Neuronal stem cell (in vitro differentiated cells): ENCODE data around the gene CRISP2.

ENCODE experiments used
- DNase-seq: peaks from one replicate; pipeline ENCODE4 v3.0.0-alpha.2; 2013; ENCODE audit warnings: low spot score
- H2AFZ ChIP-seq: one replicate; pipeline ENCODE4 v1.6.1; 2013; ENCODE audit warnings: mild to moderate bottlenecking, low read length, inconsistent platforms
- H2AK5ac ChIP-seq: 2 replicates; pipeline ENCODE4 v1.6.1; 2013; ENCODE audit warnings: low read depth, mild to moderate bottlenecking, inconsistent platforms, low read length, moderate library complexity, mixed read lengths
- H2BK120ac ChIP-seq: 2 replicates; pipeline ENCODE4 v1.6.1; 2013; ENCODE audit warnings: low read depth, mild to moderate bottlenecking, inconsistent platforms, low read length, moderate library complexity, mixed read lengths
- H2BK12ac ChIP-seq: one replicate; pipeline ENCODE4 v1.6.1; 2013; ENCODE audit warnings: low read length, inconsistent platforms
- H2BK15ac ChIP-seq: 2 replicates; pipeline ENCODE4 v1.6.1; 2013; ENCODE audit warnings: mild to moderate bottlenecking, low read length, inconsistent platforms, mixed read lengths
- H2BK5ac ChIP-seq: one replicate; pipeline ENCODE4 v1.6.1; 2013; ENCODE audit warnings: inconsistent platforms, mild to moderate bottlenecking, low read length, moderate library complexity
- H3K14ac ChIP-seq: one replicate; pipeline ENCODE4 v1.6.1; 2013; ENCODE audit warnings: low read length, inconsistent platforms
- H3K18ac ChIP-seq: 2 replicates; pipeline ENCODE4 v1.6.1; 2013; ENCODE audit warnings: low read length, inconsistent platforms
- H3K23ac ChIP-seq: 2 replicates; pipeline ENCODE4 v1.6.1; 2013; ENCODE audit warnings: low read depth, mild to moderate bottlenecking, mixed read lengths, low read length, inconsistent platforms; ENCODE audit not compliant: poor library complexity
- H3K27ac ChIP-seq: replicated peaks from 3 replicates; pipeline ENCODE4 v1.5.1; 2013; ENCODE audit warnings: low read length, inconsistent platforms
- H3K27me3 ChIP-seq, 3 experiments: 2 replicates each; pipeline ENCODE4 v1.6.1; 2013; ENCODE audit warnings: low read length in 3 of 3, mild to moderate bottlenecking in 2 of 3, inconsistent platforms in 1 of 3, low read depth in 1 of 3, mixed read lengths in 1 of 3, moderate library complexity in 1 of 3; ENCODE audit not compliant: control insufficient read depth in 3 of 3, insufficient read depth in 3 of 3
- H3K36me3 ChIP-seq, 2 donors: replicated peaks in 1 of 2; 2 replicates each; pipeline ENCODE4 v1.6.1; 2013; ENCODE audit warnings: low read length in 2 of 2; ENCODE audit not compliant: control insufficient read depth in 2 of 2, insufficient read depth in 2 of 2
- H3K4ac ChIP-seq: 2 replicates; pipeline ENCODE4 v1.6.1; 2013; ENCODE audit warnings: inconsistent platforms, mild to moderate bottlenecking, low read length, moderate library complexity
- H3K4me1 ChIP-seq, 2 donors: 1 replicate in 1 of 2; 2 replicates in 1 of 2; pipeline ENCODE4 v1.6.1; 2013; ENCODE audit warnings: low read length in 2 of 2, low read depth in 1 of 2; ENCODE audit not compliant: control insufficient read depth in 2 of 2, insufficient read depth in 1 of 2
- H3K4me2 ChIP-seq: one replicate; pipeline ENCODE4 v1.6.1; 2013; ENCODE audit warnings: mild to moderate bottlenecking, low read length, inconsistent platforms; ENCODE audit not compliant: insufficient read depth, poor library complexity, severe bottlenecking
- H3K4me3 ChIP-seq, 2 donors: 2 replicates each; pipeline ENCODE4 v1.5.1; 2013; ENCODE audit warnings: low read length in 2 of 2, mild to moderate bottlenecking in 2 of 2, inconsistent platforms in 1 of 2, moderate library complexity in 1 of 2
- H3K79me1 ChIP-seq: one replicate; pipeline ENCODE4 v1.6.1; 2013; ENCODE audit warnings: low read depth, mild to moderate bottlenecking, inconsistent platforms, low read length, moderate library complexity
- H3K9ac ChIP-seq: one replicate; pipeline ENCODE4 v1.6.1; 2013; ENCODE audit warnings: mild to moderate bottlenecking, low read depth, low read length, inconsistent platforms; ENCODE audit not compliant: poor library complexity
- H3K9me3 ChIP-seq, 2 donors: replicated peaks in 1 of 2; 2 replicates each; pipeline versions ENCODE3 to v1.6.1; 2013; ENCODE audit warnings: low read length in 2 of 2, mild to moderate bottlenecking in 2 of 2, inconsistent platforms in 1 of 2, low read depth in 1 of 2, mixed read lengths in 1 of 2, moderate library complexity in 1 of 2; ENCODE audit not compliant: control insufficient read depth in 2 of 2, insufficient read depth in 1 of 2
- H4K8ac ChIP-seq: one replicate; pipeline ENCODE4 v1.6.1; 2013; ENCODE audit warnings: low read depth, mild to moderate bottlenecking, inconsistent platforms, low read length, moderate library complexity
- H4K91ac ChIP-seq: one replicate; pipeline ENCODE4 v1.6.1; 2013; ENCODE audit warnings: low read length, low read depth, mild to moderate bottlenecking, inconsistent platforms; ENCODE audit not compliant: poor library complexity
- WGBS, 2 donors: extraction: QIAGEN DNeasy Blood & Tissue Kit; methylation state at CpG; one replicate each; pipeline ENCODE4 v1.1.7; 2013; ENCODE audit warnings: missing lambda C conversion rate in 2 of 2, mixed read lengths in 1 of 2; ENCODE audit not compliant: insufficient read length in 2 of 2, insufficient replicate concordance in 1 of 2; ENCODE audit errors: extremely low coverage in 2 of 2; 5-methylcytosine and 5-hydroxymethylcytosine counted together

The CRISP2 gene

DNA sequence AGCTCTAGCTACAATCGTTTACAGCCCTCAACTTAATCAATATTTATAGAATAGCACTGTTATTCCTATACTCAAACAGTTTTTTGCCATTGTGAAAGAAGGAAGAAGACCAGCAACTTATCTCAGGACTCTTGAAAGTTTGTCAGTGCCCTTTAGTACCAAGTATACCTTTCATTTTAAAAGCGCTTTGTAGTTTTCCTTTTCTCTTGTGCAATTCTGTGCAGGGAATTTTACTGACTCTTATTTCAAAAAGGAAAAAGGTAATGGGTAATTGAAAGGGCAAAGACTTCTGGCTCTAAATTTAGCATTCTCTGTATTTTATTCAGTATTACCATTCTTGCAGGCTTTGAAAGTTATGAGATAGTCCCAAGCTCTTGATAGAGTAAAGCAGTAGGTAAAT lies 59.9 kb downstream of the CRISP2 start:
- Histone ChIP-seq H3K4ac (no peak overlapping the region), H3K4me3 (no peak overlapping the region), H3K27me3 (no peaks in the 10 kb centered on the region), H4K91ac (no peak overlapping the region), H4K8ac (no peak overlapping the region), H3K23ac (no peak overlapping the region), H3K4me1 (no peaks in the 10 kb centered on the region), H3K27ac (no peak overlapping the region), H2AK5ac (no peak overlapping the region), H3K36me3 (no peaks in the 10 kb centered on the region), H3K18ac (no peak overlapping the region), H3K79me1 (no peaks in the 10 kb centered on the region), H2BK5ac (no peak overlapping the region), H2BK15ac (no peak overlapping the region), H2AFZ (no peak overlapping the region), H2BK120ac (no peak overlapping the region), H3K14ac (no peak overlapping the region), H3K4me2 (no peak overlapping the region), H3K9me3 (no peaks in the 10 kb centered on the region), H3K9ac (no peak overlapping the region), H2BK12ac (no peak overlapping the region)
- no peak for DNase-seq
- WGBS, 2 donors, result no CpG with 5 or more reads among the region's 2 CpGs

- no CpG with 5 or more reads among the region's 2 CpGs for WGBS, 2 donors
- H3K4me2 ChIP-seq, result no peak overlapping the region
- H3K18ac ChIP-seq, result no peak overlapping the region
- no peak overlapping the region for H3K14ac ChIP-seq
- no peak overlapping the region for H2BK120ac ChIP-seq
- H2AFZ ChIP-seq, result no peak overlapping the region
- no peaks in the 10 kb centered on the region for H3K27me3 ChIP-seq
- no peak overlapping the region for H2BK12ac ChIP-seq
- H3K4me1 ChIP-seq, result no peaks in the 10 kb centered on the region
- H3K79me1 ChIP-seq, result no peaks in the 10 kb centered on the region
- no peak for DNase-seq
- H3K27ac ChIP-seq, result no peak overlapping the region
- H3K9ac ChIP-seq, result no peak overlapping the region
- no peak overlapping the region for H3K23ac ChIP-seq
- no peak overlapping the region for H3K4me3 ChIP-seq
- no peaks in the 10 kb centered on the region for H3K9me3 ChIP-seq
- H4K8ac ChIP-seq, result no peak overlapping the region
- no peak overlapping the region for H3K4ac ChIP-seq
- H4K91ac ChIP-seq, result no peak overlapping the region
- H2AK5ac ChIP-seq, result no peak overlapping the region
- no peaks in the 10 kb centered on the region for H3K36me3 ChIP-seq
- no peak overlapping the region for H2BK5ac ChIP-seq
- H2BK15ac ChIP-seq, result no peak overlapping the region
Observed at GRCh38 chr6:49651239-49651638, 62.1 kb downstream of the CRISP2 start.

GRCh38 chr6:49649988-49650387 lies 63.4 kb downstream of the CRISP2 start:
- Histone ChIP-seq H2BK120ac (no peak overlapping the region), H3K4me1 (no peaks in the 10 kb centered on the region), H3K36me3 (no peaks in the 10 kb centered on the region), H4K91ac (no peak overlapping the region), H3K4me2 (no peak overlapping the region), H3K9ac (no peak overlapping the region), H3K9me3 (no peaks in the 10 kb centered on the region), H3K23ac (no peak overlapping the region), H2BK12ac (no peak overlapping the region), H3K27me3 (no peaks in the 10 kb centered on the region), H3K14ac (no peak overlapping the region), H3K4ac (no peak overlapping the region), H4K8ac (no peak overlapping the region), H3K4me3 (no peak overlapping the region), H2AK5ac (no peak overlapping the region), H2AFZ (no peak overlapping the region), H2BK15ac (no peak overlapping the region), H3K79me1 (no peaks in the 10 kb centered on the region), H3K18ac (no peak overlapping the region), H2BK5ac (no peak overlapping the region), H3K27ac (no peak overlapping the region)
- no CpG with 5 or more reads among the region's 1 CpG for WGBS, 2 donors
- no peak for DNase-seq

- H4K91ac ChIP-seq, result no peak overlapping the region
- H4K8ac ChIP-seq, result no peak overlapping the region
- no peak overlapping the region for H3K4me2 ChIP-seq
- H3K79me1 ChIP-seq, result no peaks in the 10 kb centered on the region
- DNase-seq, result no peak
- no peak overlapping the region for H3K9ac ChIP-seq
- H2AFZ ChIP-seq, result no peak overlapping the region
- no peaks in the 10 kb centered on the region for H3K27me3 ChIP-seq
- no peak overlapping the region for H2BK12ac ChIP-seq
- no peaks in the 10 kb centered on the region for H3K9me3 ChIP-seq
- no peak overlapping the region for H2BK120ac ChIP-seq
- H2AK5ac ChIP-seq, result no peak overlapping the region
- H3K36me3 ChIP-seq, result no peaks in the 10 kb centered on the region
- no peaks in the 10 kb centered on the region for H3K4me1 ChIP-seq
- H3K4me3 ChIP-seq, result no peak overlapping the region
- no peak overlapping the region for H2BK5ac ChIP-seq
- H3K18ac ChIP-seq, result no peak overlapping the region
- H3K4ac ChIP-seq, result no peak overlapping the region
- no peak overlapping the region for H3K14ac ChIP-seq
- H3K27ac ChIP-seq, result no peak overlapping the region
- no peak overlapping the region for H3K23ac ChIP-seq
- no peak overlapping the region for H2BK15ac ChIP-seq
Observed at GRCh38 chr6:49648036-49648435, 65.3 kb downstream of the CRISP2 start.
